HCT116 (cell line): Measurements from ENCODE around the gene ACOT11.

ENCODE experiments used
- CEBPB ChIP-seq: IDR thresholded peaks from 2 replicates; pipeline ENCODE4 v1.6.1; 2012; ENCODE audit warnings: low read depth
- CTCF ChIP-seq, 3 experiments: fragments of 200-600 bp in 1 of 3; sonication (generic) in 1 of 3; IDR thresholded peaks in 2 of 3; conservative IDR thresholded peaks in 1 of 3; 2 replicates each; pipeline ENCODE4 v1.5.1; 2012 to 2017; ENCODE audit warnings: low read depth in 2 of 3, low read length in 2 of 3, antibody characterized with exemption in 1 of 3, borderline replicate concordance in 1 of 3, control low read depth in 1 of 3, mild to moderate bottlenecking in 1 of 3, mixed read lengths in 1 of 3, mixed run types in 1 of 3, moderate library complexity in 1 of 3; ENCODE audit not compliant: insufficient read depth in 1 of 3
- EZH2 ChIP-seq: fragments of 200-600 bp; sonication (generic); IDR thresholded peaks from 2 replicates; pipeline ENCODE4 v1.6.1; 2017; ENCODE audit warnings: antibody characterized with exemption, mixed run types
- MAX ChIP-seq: IDR thresholded peaks from 2 replicates; pipeline ENCODE4 v1.6.1; 2012
- POLR2A ChIP-seq: IDR thresholded peaks from 2 replicates; pipeline ENCODE4 v1.7.0; 2011; ENCODE audit warnings: borderline replicate concordance; ENCODE audit not compliant: insufficient read depth, insufficient read length; ENCODE audit errors: extremely low read depth
- POLR2AphosphoS5 ChIP-seq: IDR thresholded peaks from 2 replicates; pipeline ENCODE4 v1.6.1; 2011; ENCODE audit warnings: mild to moderate bottlenecking, low read depth, low read length, moderate library complexity
- RAD21 ChIP-seq: IDR thresholded peaks from 2 replicates; pipeline ENCODE4 v1.6.1; 2012; ENCODE audit warnings: low read depth, mild to moderate bottlenecking
- SIN3A ChIP-seq: IDR thresholded peaks from 2 replicates; pipeline ENCODE4 v1.6.1; 2012; ENCODE audit warnings: low read depth
- TCF7L2 ChIP-seq: IDR thresholded peaks from 2 replicates; pipeline ENCODE4 v1.7.0; 2011; ENCODE audit warnings: borderline replicate concordance, inconsistent platforms; ENCODE audit not compliant: insufficient read depth, insufficient read length; ENCODE audit errors: extremely low read depth
- YY1 ChIP-seq: IDR thresholded peaks from 2 replicates; pipeline ENCODE4 v1.6.1; 2011; ENCODE audit warnings: low read length, low read depth, moderate library complexity, mild to moderate bottlenecking; ENCODE audit not compliant: insufficient replicate concordance; ENCODE audit errors: extremely low read depth
- ZBTB33 ChIP-seq: IDR thresholded peaks from 2 replicates; pipeline ENCODE4 v1.6.1; 2011; ENCODE audit warnings: mild to moderate bottlenecking, low read length, moderate library complexity; ENCODE audit not compliant: insufficient replicate concordance; ENCODE audit errors: extremely low read depth
- ZFX ChIP-seq: fragments of 450-650 bp; IDR thresholded peaks from 2 replicates; pipeline ENCODE4 v1.6.1; 2017

GRCh38 chr1:54565113-54565501, 17.1 kb downstream of the ACOT11 start:
- TF ChIP-seq CTCF (IDR thresholded peaks at IDR 0.05 in 2 of 3, conservative IDR thresholded peaks at IDR 0.05 in 1 of 3; ENCODE audit: borderline replicate concordance in 1 of 3, insufficient read depth in 1 of 3, low read depth in 2 of 3, low read length in 2 of 3): no peak
- no peak for TF ChIP-seq YY1
- TF ChIP-seq ZFX: no peak
- TF ChIP-seq POLR2A: no peak
- TF ChIP-seq SIN3A: no peak
- no peak for TF ChIP-seq MAX
- TF ChIP-seq RAD21: no peak
- TF ChIP-seq CEBPB: no peak
- TF ChIP-seq EZH2: no peak
- no peak for TF ChIP-seq ZBTB33
- no peak for TF ChIP-seq POLR2AphosphoS5
- no peak for TF ChIP-seq TCF7L2
